K562 (cell line): ENCODE measurements around the gene PIGM.

ENCODE experiments used
- CTCF ChIP-seq, 3 experiments: IDR thresholded peaks in 2 of 3; conservative IDR thresholded peaks in 1 of 3; 2 replicates each; pipeline ENCODE4 v1.5.1; 2011 to 2012; ENCODE audit warnings: low read length in 3 of 3, mild to moderate bottlenecking in 3 of 3, control low read depth in 2 of 3, improper control_type of control experiment in 1 of 3, inconsistent platforms in 1 of 3, low read depth in 1 of 3, mixed read lengths in 1 of 3, moderate library complexity in 1 of 3; ENCODE audit not compliant: insufficient read depth in 2 of 3
- EZH2 ChIP-seq: IDR thresholded peaks from 2 replicates; pipeline ENCODE4 v1.6.1; 2012; ENCODE audit warnings: low read depth, mild to moderate bottlenecking, inconsistent platforms, low read length, borderline replicate concordance
- HLTF ChIP-seq: fragments of 450-650 bp; IDR thresholded peaks from 2 replicates; pipeline ENCODE4 v1.6.1; 2016
- KLF6 ChIP-seq: fragments of 250-450 bp; sonication (Bioruptor Pico); IDR thresholded peaks from 2 replicates; pipeline ENCODE4 v1.4.0; 2020; ENCODE audit warnings: mild to moderate bottlenecking, moderate library complexity, borderline replicate concordance
- MAFK ChIP-seq: IDR thresholded peaks from 2 replicates; pipeline ENCODE4 v1.6.1; 2011; ENCODE audit warnings: low read length, improper control_type of control experiment
- NONO ChIP-seq, 2 experiments: fragments of 200-400 bp in 1 of 2; fragments of 450-650 bp in 1 of 2; formaldehyde crosslinking in 1 of 2; IDR thresholded peaks; 2 replicates each; pipeline ENCODE4 v1.6.1; 2017; ENCODE audit warnings: low read depth in 2 of 2, mild to moderate bottlenecking in 2 of 2, moderate library complexity in 2 of 2, low read length in 1 of 2
- POLR2A ChIP-seq: fragments of 450-650 bp; conservative IDR thresholded peaks from 2 replicates; pipeline ENCODE4 v1.6.1; 2016
- RAD21 ChIP-seq, 2 experiments: fragments of 250-450 bp in 1 of 2; fragments of 450-650 bp in 1 of 2; sonication (Bioruptor Pico) in 1 of 2; formaldehyde crosslinking in 1 of 2; IDR thresholded peaks in 1 of 2; conservative IDR thresholded peaks in 1 of 2; 2 replicates each; pipeline versions ENCODE4 v1.4.0 to v1.8.0; 2020 to 2022; ENCODE audit warnings: mild to moderate bottlenecking in 2 of 2, moderate library complexity in 1 of 2
- REST ChIP-seq, 2 experiments: fragments of 450-650 bp; formaldehyde crosslinking in 1 of 2; IDR thresholded peaks; 2 replicates each; pipeline versions ENCODE4 v1.4.0 to v1.6.1; 2014 to 2020; ENCODE audit warnings: mild to moderate bottlenecking in 2 of 2, borderline replicate concordance in 1 of 2, low read depth in 1 of 2
- RNF2 ChIP-seq: sonication (generic); IDR thresholded peaks from 2 replicates; pipeline ENCODE4 v1.6.1; 2016
- SETDB1 ChIP-seq: IDR thresholded peaks from one replicate; pipeline ENCODE4 v1.6.1; 2012; ENCODE audit warnings: low read length, control low read depth, inconsistent platforms
- TEAD1 ChIP-seq, 2 experiments: fragments of 450-650 bp in 1 of 2; sonication (generic) in 1 of 2; formaldehyde crosslinking; IDR thresholded peaks; 2 replicates each; pipeline versions ENCODE4 v1.4.0 to v1.8.0; 2020 to 2022; ENCODE audit warnings: mild to moderate bottlenecking in 2 of 2, missing genetic modification reagents in 1 of 2
- TF ChIP-seq, protein P1 (sequence below): fragments of 250-450 bp; sonication (Bioruptor Pico); IDR thresholded peaks from 2 replicates; pipeline ENCODE4 v1.8.0; 2021; ENCODE audit warnings: moderate library complexity, mild to moderate bottlenecking, inconsistent platforms

- peak; percentile 76 to 90 (median 81) for TF ChIP-seq CTCF (IDR thresholded peaks at IDR 0.05 in 2 of 3, conservative IDR thresholded peaks at IDR 0.05 in 1 of 3; ENCODE audit: insufficient read depth in 2 of 3, low read depth in 1 of 3, low read length in 3 of 3)
- peak; percentile 94 for TF ChIP-seq HLTF
- TF ChIP-seq TEAD1 (CRISPR knock-in tag; IDR thresholded peaks at IDR 0.05): peak in 1 of 2 experiments; percentile 74; a peak in 3 of 4 replicates
- no peak for TF ChIP-seq KLF6
- TF ChIP-seq POLR2A: no peak
- no peak; the same call in 1 of the 2 replicates for TF ChIP-seq EZH2
- TF ChIP-seq NONO (IDR thresholded peaks at IDR 0.05; ENCODE audit: low read depth in 2 of 2, low read length in 1 of 2): peak in 1 of 2 experiments; percentile 78; a peak in 2 of 4 replicates
- TF ChIP-seq, protein P1, sequence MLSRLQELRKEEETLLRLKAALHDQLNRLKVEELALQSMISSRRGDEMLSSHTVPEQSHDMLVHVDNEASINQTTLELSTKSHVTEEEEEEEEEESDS (CRISPR knock-in tag): no peak
- TF ChIP-seq MAFK: 0 out of 2 replicates have a peak, but pooled peaks have one; percentile 3
- peak; percentile 72 to 74 for TF ChIP-seq RAD21 (CRISPR knock-in tag; conservative IDR thresholded peaks at IDR 0.05 in 1 of 2, IDR thresholded peaks at IDR 0.05 in 1 of 2)
- peak; percentile 32 for TF ChIP-seq REST (IDR thresholded peaks at IDR 0.05; ENCODE audit: borderline replicate concordance)
- TF ChIP-seq REST (CRISPR knock-in tag; IDR thresholded peaks at IDR 0.05; ENCODE audit: low read depth): no peak
- TF ChIP-seq SETDB1: no peak
- peak; percentile 63; the same call in 1 of the 2 replicates for TF ChIP-seq RNF2
These were observed 14.8 kb upstream of the PIGM start for GRCh38 chr1:160046494-160047110.
